H1 (cell line): ENCODE measurements around the gene HES7. TPM values are rescaled to one million over a fixed set of nuclear protein-coding genes. Genes with fewer than 3 reads are reported as not detected.
A peak's percentile ranks its signal among the peaks of the same experiment; 100 is the strongest.

Source experiments
- CTCF ChIA-PET: fragments of 300-600 bp; sonication (Branson Sonifier 250); formaldehyde crosslinking; loops from one replicate; lab custom pipeline; 2021; ENCODE audit not compliant: partially characterized antibody; lab: Charles Lee
- POLR2A ChIA-PET: fragments of 300-600 bp; sonication (Branson Sonifier 250); formaldehyde crosslinking; loops from one replicate; lab custom pipeline; 2021; ENCODE audit warnings: inconsistent platforms; ENCODE audit not compliant: partially characterized antibody; lab: Charles Lee
- DNase-seq, 2 experiments: peaks; one replicate each; pipeline versions ENCODE4 v3.0.0 to v3.0.0-alpha.2; 2010 to 2022; ENCODE audit warnings: low spot score in 2 of 2, low read depth in 1 of 2, mixed read lengths in 1 of 2
- FAIRE-seq: peaks from 2 replicates; lab custom pipeline; 2011; peaks lifted over from hg19 to GRCh38; lab: Jason Lieb, UNC
- H2AFZ ChIP-seq: 2 replicates; pipeline ENCODE4 v1.8.1; 2012; ENCODE audit warnings: low read length, inconsistent platforms
- H2AK5ac ChIP-seq: 2 replicates; pipeline ENCODE4 v1.6.1; 2013; ENCODE audit warnings: low read depth, low read length
- H2BK120ac ChIP-seq: replicated peaks from 2 replicates; pipeline ENCODE3; 2013; ENCODE audit warnings: low read depth, low read length, inconsistent platforms
- H2BK12ac ChIP-seq: 2 replicates; pipeline ENCODE4 v1.6.1; 2013; ENCODE audit warnings: low read depth, low read length
- H2BK15ac ChIP-seq: 2 replicates; pipeline ENCODE4 v1.6.1; 2013; ENCODE audit warnings: low read length
- H2BK20ac ChIP-seq: 2 replicates; pipeline ENCODE4 v1.6.1; 2013; ENCODE audit warnings: low read length
- H2BK5ac ChIP-seq: 2 replicates; pipeline ENCODE4 v1.6.1; 2013; ENCODE audit warnings: low read depth, low read length
- H3K14ac ChIP-seq: 2 replicates; pipeline ENCODE4 v1.6.1; 2013; ENCODE audit warnings: inconsistent platforms; ENCODE audit not compliant: insufficient read length
- H3K18ac ChIP-seq: 2 replicates; pipeline ENCODE4 v1.6.1; 2013; ENCODE audit warnings: low read length; ENCODE audit errors: extremely low read depth
- H3K23ac ChIP-seq: 2 replicates; pipeline ENCODE4 v1.6.1; 2013; ENCODE audit warnings: inconsistent platforms; ENCODE audit not compliant: insufficient read length
- H3K23me2 ChIP-seq: 2 replicates; pipeline ENCODE4 v1.6.1; 2013; ENCODE audit warnings: low read depth, low read length
- H3K27ac ChIP-seq: 2 replicates; pipeline ENCODE4 v1.6.1; 2011; ENCODE audit warnings: low read depth, low read length, inconsistent platforms
- H3K27me3 ChIP-seq, 4 experiments: replicated peaks in 1 of 4; 1 replicate in 1 of 4; 2 replicates in 3 of 4; pipeline versions ENCODE4 v1.6.1 to v1.8.1; 2011 to 2013; ENCODE audit warnings: low read length in 3 of 4, mild to moderate bottlenecking in 3 of 4, inconsistent platforms in 2 of 4, mixed read lengths in 2 of 4, moderate library complexity in 1 of 4; ENCODE audit not compliant: control insufficient read depth in 3 of 4, insufficient read depth in 3 of 4; ENCODE audit errors: extremely low read depth in 1 of 4
- H3K36me3 ChIP-seq, 4 experiments: 2 replicates each; pipeline versions ENCODE4 v1.6.1 to v1.8.1; 2011 to 2013; ENCODE audit warnings: mild to moderate bottlenecking in 4 of 4, low read length in 3 of 4, moderate library complexity in 2 of 4, control low read depth in 1 of 4, inconsistent platforms in 1 of 4; ENCODE audit not compliant: insufficient read depth in 4 of 4, control insufficient read depth in 2 of 4
- H3K4ac ChIP-seq: replicated peaks from 2 replicates; pipeline ENCODE3; 2013; ENCODE audit warnings: low read length, low read depth, mixed read lengths, inconsistent platforms; ENCODE audit not compliant: insufficient read length
- H3K4me1 ChIP-seq, 4 experiments: replicated peaks in 1 of 4; 1 replicate in 1 of 4; 2 replicates in 3 of 4; pipeline versions ENCODE4 v1.6.1 to v1.8.1; 2011 to 2013; ENCODE audit warnings: low read length in 3 of 4, inconsistent platforms in 2 of 4, mixed read lengths in 1 of 4; ENCODE audit not compliant: insufficient read depth in 4 of 4, control insufficient read depth in 3 of 4
- H3K4me2 ChIP-seq, 2 experiments: 2 replicates each; pipeline versions ENCODE4 v1.6.1 to v1.8.1; 2011 to 2013; ENCODE audit warnings: low read depth in 2 of 2, low read length in 2 of 2, control low read depth in 1 of 2, inconsistent platforms in 1 of 2, mild to moderate bottlenecking in 1 of 2; ENCODE audit not compliant: insufficient read depth in 1 of 2
- H3K4me3 ChIP-seq, 4 experiments: fragments of 200-600, 300-600 bp in 1 of 4; sonication (generic), shearing (Covaris generic), sonication (Bioruptor Twin) in 1 of 4; 2 replicates each; pipeline versions ENCODE4 v1.5.1 to v1.8.1; 2011 to 2016; ENCODE audit warnings: low read length in 4 of 4, low read depth in 3 of 4, control low read depth in 2 of 4, inconsistent platforms in 2 of 4, mild to moderate bottlenecking in 2 of 4, mixed read lengths in 1 of 4, moderate library complexity in 1 of 4; ENCODE audit not compliant: insufficient read depth in 2 of 4; ENCODE audit errors: extremely low read depth in 1 of 4
- H3K56ac ChIP-seq: replicated peaks from 2 replicates; pipeline ENCODE3; 2013; ENCODE audit warnings: low read depth, mild to moderate bottlenecking, mixed read lengths, low read length, inconsistent platforms; ENCODE audit not compliant: insufficient read length
- H3K79me1 ChIP-seq: 2 replicates; pipeline ENCODE4 v1.6.1; 2013; ENCODE audit warnings: low read depth, low read length, control low read depth
- H3K79me2 ChIP-seq, 2 experiments: 2 replicates each; pipeline versions ENCODE4 v1.6.1 to v1.8.1; 2012 to 2013; ENCODE audit warnings: low read length in 2 of 2, mild to moderate bottlenecking in 2 of 2, inconsistent platforms in 1 of 2; ENCODE audit not compliant: insufficient read depth in 2 of 2, control insufficient read depth in 1 of 2
- H3K9ac ChIP-seq, 4 experiments: replicated peaks in 1 of 4; 1 replicate in 1 of 4; 2 replicates in 3 of 4; pipeline versions ENCODE4 v1.6.1 to v1.8.1; 2011 to 2013; ENCODE audit warnings: low read depth in 3 of 4, low read length in 3 of 4, control low read depth in 2 of 4, mild to moderate bottlenecking in 2 of 4, moderate library complexity in 2 of 4, inconsistent platforms in 1 of 4; ENCODE audit errors: extremely low read depth in 1 of 4
- H3K9me3 ChIP-seq, 2 experiments: 2 replicates each; pipeline versions ENCODE4 v1.6.1 to v1.8.1; 2012 to 2013; ENCODE audit warnings: mild to moderate bottlenecking in 2 of 2, moderate library complexity in 2 of 2, control low read depth in 1 of 2, inconsistent platforms in 1 of 2, low read depth in 1 of 2, low read length in 1 of 2, mixed read lengths in 1 of 2; ENCODE audit not compliant: insufficient read depth in 2 of 2
- H4K20me1 ChIP-seq, 2 experiments: replicated peaks in 1 of 2; 2 replicates each; pipeline versions ENCODE3 to v1.8.1; 2011 to 2013; ENCODE audit warnings: inconsistent platforms in 2 of 2, low read length in 2 of 2, mild to moderate bottlenecking in 1 of 2; ENCODE audit not compliant: insufficient read depth in 2 of 2, control insufficient read depth in 1 of 2
- H4K5ac ChIP-seq: 2 replicates; pipeline ENCODE4 v1.6.1; 2013; ENCODE audit warnings: low read length, low read depth, mixed read lengths, inconsistent platforms; ENCODE audit not compliant: insufficient read length
- H4K8ac ChIP-seq: 2 replicates; pipeline ENCODE4 v1.8.0; 2013; ENCODE audit warnings: mild to moderate bottlenecking, moderate library complexity, low read length, inconsistent platforms; ENCODE audit not compliant: insufficient read depth; ENCODE audit errors: extremely low read depth
- H4K91ac ChIP-seq: replicated peaks from 2 replicates; pipeline ENCODE3; 2013; ENCODE audit warnings: low read length, mixed read lengths, inconsistent platforms; ENCODE audit not compliant: insufficient read length
- ASH2L ChIP-seq: fragments of 200-600, 300-600 bp; sonication (generic); IDR thresholded peaks from one replicate; pipeline ENCODE4 v1.7.1; 2017; ENCODE audit warnings: low read length
- BCL11A ChIP-seq, 2 experiments: IDR thresholded peaks; one replicate each; pipeline ENCODE4 v1.6.1; 2011; ENCODE audit warnings: low read depth in 2 of 2, low read length in 2 of 2, mild to moderate bottlenecking in 2 of 2
- BRCA1 ChIP-seq: IDR thresholded peaks from 2 replicates; pipeline ENCODE4 v1.6.1; 2012; ENCODE audit warnings: low read depth, low read length, improper control_type of control experiment
- CHD1 ChIP-seq: IDR thresholded peaks from 2 replicates; pipeline ENCODE4 v1.6.1; 2012; ENCODE audit warnings: low read depth, low read length, improper control_type of control experiment
- E2F6 ChIP-seq: IDR thresholded peaks from 2 replicates; pipeline ENCODE4 v1.6.1; 2012; ENCODE audit warnings: inconsistent platforms
- EGR1 ChIP-seq: IDR thresholded peaks from 2 replicates; pipeline ENCODE4 v1.6.1; 2011; ENCODE audit warnings: low read depth, low read length, borderline replicate concordance
- EZH2 ChIP-seq: fragments of 200-600 bp; sonication (generic); IDR thresholded peaks from 2 replicates; pipeline ENCODE4 v1.7.1; 2012; ENCODE audit warnings: low read depth, mild to moderate bottlenecking, moderate library complexity, low read length, inconsistent platforms; ENCODE audit not compliant: severe bottlenecking
- GTF2F1 ChIP-seq: IDR thresholded peaks from 2 replicates; pipeline ENCODE4 v1.6.1; 2012; ENCODE audit warnings: low read depth, low read length, improper control_type of control experiment, borderline replicate concordance
- RBBP5 ChIP-seq: IDR thresholded peaks from 2 replicates; pipeline ENCODE4 v1.7.1; 2012; ENCODE audit warnings: low read depth, mild to moderate bottlenecking, inconsistent platforms, low read length, moderate library complexity, borderline replicate concordance
- SUZ12 ChIP-seq: fragments of 200-600 bp; sonication (generic); IDR thresholded peaks from 2 replicates; pipeline ENCODE4 v1.6.1; 2012; ENCODE audit warnings: mild to moderate bottlenecking, inconsistent platforms, low read length, moderate library complexity, mixed read lengths
- WGBS, 2 experiments: shearing (Covaris generic) in 1 of 2; methylation state at CpG; one replicate each; pipeline versions ENCODE4 v1.1.6 to v1.1.7; 2013 to 2015; ENCODE audit warnings: low lambda C conversion rate in 2 of 2, mixed read lengths in 2 of 2, inconsistent platforms in 1 of 2, low coverage in 1 of 2, missing lambda C conversion rate in 1 of 2; ENCODE audit not compliant: insufficient replicate concordance in 2 of 2, insufficient coverage in 1 of 2, insufficient read length in 1 of 2; ENCODE audit errors: extremely low coverage in 1 of 2, missing lambda C conversion rate in 1 of 2; 5-methylcytosine and 5-hydroxymethylcytosine counted together
- polyA plus RNA-seq, 7 experiments: library from polyadenylated mRNA; depleted of rRNA in 3 of 7; stranded (reverse) in 5 of 7; unstranded in 2 of 7; fragments of >200 nt in 5 of 7; fragments of 200-250 nt in 2 of 7; gene quantifications; 1 replicate in 5 of 7; 2 replicates in 1 of 7; 4 replicates in 1 of 7; pipeline versions ENCODE4 v1.2.1 to v1.2.3, GENCODE V29; 2011 to 2013; ENCODE audit warnings: missing spikeins in 2 of 7, mixed read lengths in 2 of 7
- total RNA-seq: library from RNA; stranded (reverse); fragmentation: NEBNext Ultra II Directional; extraction: Animal tissue kit (Norgen Biotek cat#: 25700); gene quantifications from 2 replicates; pipeline ENCODE4 v1.2.1, GENCODE V29; 2021

The HES7 gene
- total and polyA plus RNA-seq, 2 of the 8 experiments (the other 6 are each of a cell fraction or from before 2014, with no cell fraction given), result 0.20 to 0.32 TPM

DNA sequence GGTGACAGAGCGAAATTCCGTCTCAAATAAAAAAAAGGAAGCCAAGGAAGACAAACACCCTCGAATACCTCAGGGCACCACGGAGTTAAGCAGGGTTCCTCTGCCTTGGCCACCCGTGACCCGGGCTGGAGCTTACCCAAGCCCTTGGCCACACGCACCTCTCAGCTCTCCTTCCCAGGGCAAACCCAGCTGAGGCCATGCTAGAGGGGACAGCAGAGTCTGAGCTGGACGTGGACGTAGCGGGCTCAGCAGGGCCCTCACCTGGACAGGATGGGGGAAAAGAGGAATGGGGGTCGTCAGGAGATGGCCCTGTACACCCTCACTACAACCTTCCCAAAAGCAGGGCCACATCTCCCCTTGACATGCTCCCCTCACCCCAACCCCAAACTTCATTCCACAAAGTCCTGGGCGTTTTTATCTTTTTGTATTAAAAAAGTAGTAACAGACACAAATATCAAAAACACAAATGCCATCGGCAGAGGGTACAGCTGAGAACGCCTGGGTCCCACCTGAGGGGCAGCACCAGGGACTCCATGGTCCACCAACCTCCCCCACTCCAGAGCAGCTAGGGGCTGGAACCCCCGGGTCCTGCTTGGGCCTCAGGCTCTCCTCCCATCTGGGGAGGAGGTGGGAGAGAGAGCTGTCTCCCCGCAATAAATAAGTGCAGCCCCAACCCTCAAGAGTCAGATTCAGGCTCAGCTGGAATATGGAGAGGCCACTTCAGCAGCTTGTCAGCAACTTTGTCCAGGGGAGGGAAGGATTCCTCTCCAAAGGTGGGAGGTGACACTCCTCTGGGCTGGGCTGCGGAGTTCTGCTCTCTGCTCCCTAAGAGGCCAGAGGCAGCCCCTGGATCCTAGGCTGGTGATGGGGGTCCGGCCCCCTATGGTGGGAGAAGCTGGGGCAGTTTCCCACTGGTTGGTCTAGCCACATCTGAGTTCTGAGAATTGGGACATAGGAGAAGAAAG, 16.4 kb upstream of the HES7 start:
- no peak overlapping the region for H3K9ac ChIP-seq
- H3K4me2 ChIP-seq, result peak overlapping the region in 1 of 2 experiments; percentile 99; a peak in 1 of 4 replicates
- TF ChIP-seq GTF2F1 (no peak), BCL11A (IDR thresholded peaks at IDR 0.05; ENCODE audit: low read depth in 2 of 2, low read length in 2 of 2) (no peak), BRCA1 (no peak), CHD1 (no peak), EGR1 (no peak), SUZ12 (no peak), ASH2L (no peak), EZH2 (no peak), E2F6 (no peak), RBBP5 (no peak)

More for the DNA sequence above, 16.4 kb upstream of the HES7 start:
- peaks cover 0 to 5% (median 3%) of the 10 kb centered on the region in 4 experiments; a peak in 2 of 7 replicates for H3K4me1 ChIP-seq
- no peak overlapping the region for H4K5ac ChIP-seq
- POLR2A ChIA-PET, result interaction anchor here (0.9 to 10.3 kb wide), 14 partner anchors 9 to 227 kb away, joined by 3 to 76 read pairs (median 5); partner anchors contain the start of genes BORCS6, HES7, PER1 and TMEM107
- H3K4ac ChIP-seq, result no peak overlapping the region
- H3K4me3 ChIP-seq, result no peak overlapping the region
- CTCF ChIA-PET, result interaction anchor here (0.9 to 14.1 kb wide), 15 partner anchors 10 to 109 kb away, joined by 3 to 133 read pairs (median 4); partner anchors contain the start of genes PFAS and VAMP2
- no peak overlapping the region for H2BK15ac ChIP-seq
- H3K23ac ChIP-seq, result no peak overlapping the region
- no peak overlapping the region for H3K18ac ChIP-seq
- peak overlapping the region; percentile 30; the same call in 1 of the 2 replicates for H3K27ac ChIP-seq
- no peak overlapping the region for H2AFZ ChIP-seq
- H2BK12ac ChIP-seq, result no peak overlapping the region
- no peaks in the 10 kb centered on the region for H3K79me1 ChIP-seq
- H2BK5ac ChIP-seq, result no peak overlapping the region; the same call in 1 of the 2 replicates
- no peak overlapping the region for H3K14ac ChIP-seq
- no peak overlapping the region for H3K56ac ChIP-seq
- no peak overlapping the region for H4K8ac ChIP-seq
- H2BK20ac ChIP-seq, result no peak overlapping the region
- H3K9me3 ChIP-seq, result no peaks in the 10 kb centered on the region
- DNase-seq (no peak), FAIRE-seq (no peak)
- no peak overlapping the region for H2AK5ac ChIP-seq
- peaks cover 3 to 21% (median 12%) of the 10 kb centered on the region in 4 experiments for H3K36me3 ChIP-seq
- peaks cover 9% of the 10 kb centered on the region for H3K23me2 ChIP-seq
- H3K27me3 ChIP-seq, result peaks cover 0 to 7% (median 2%) of the 10 kb centered on the region in 4 experiments; a peak in 4 of 7 replicates
- no peak overlapping the region for H4K91ac ChIP-seq
- no peaks in the 10 kb centered on the region for H3K79me2 ChIP-seq
- no peak overlapping the region for H2BK120ac ChIP-seq
- H4K20me1 ChIP-seq, result peaks cover 0 to 10% of the 10 kb centered on the region in 2 experiments
- 91% methylated on average over 17 of the region's 18 CpGs; no CpG with 5 or more reads in 1 of the 2 experiments for WGBS, 2 experiments
